Adrenal gland (tissue), 12 donors: ENCODE measurements around the gene PTK6. TPM values are rescaled to one million over a fixed set of nuclear protein-coding genes. Genes with fewer than 3 reads are reported as not detected.
"Not testable (repeated sequence)": the region's sequence is repeated elsewhere in the genome, so short reads cannot be mapped to it uniquely, and the experiment has no call there.

ENCODE experiments used
- DNase-seq, 7 donors: peaks; one replicate each; pipeline ENCODE4 v3.0.0-alpha.2; 2019 to 2020
- H3K27ac ChIP-seq, 5 donors: fragments of 200-600 bp; sonication (generic) in 4 of 5; 1 replicate in 3 of 5; 2 replicates in 2 of 5; pipeline versions ENCODE4 v1.5.1 to v1.8.0; 2016 to 2020; ENCODE audit warnings: mild to moderate bottlenecking in 1 of 5
- H3K27me3 ChIP-seq: fragments of 200-600 bp; 2 replicates; pipeline ENCODE4 v1.8.0; 2021
- H3K36me3 ChIP-seq, 2 donors: fragments of 200-600 bp; replicated peaks in 1 of 2; 1 replicate in 1 of 2; 2 replicates in 1 of 2; pipeline versions ENCODE4 v1.5.1 to v1.8.0; 2018 to 2022
- H3K4me1 ChIP-seq, 2 donors: fragments of 200-600 bp; replicated peaks in 1 of 2; 1 replicate in 1 of 2; 2 replicates in 1 of 2; pipeline versions ENCODE4 v1.5.1 to v1.8.0; 2018 to 2021
- H3K4me3 ChIP-seq, 4 donors: fragments of 200-600 bp; sonication (generic) in 3 of 4; one replicate each; pipeline ENCODE4 v1.5.1; 2016 to 2018
- H3K9me3 ChIP-seq, 3 donors: fragments of 200-600 bp; sonication (generic) in 1 of 3; replicated peaks in 1 of 3; 1 replicate in 2 of 3; 2 replicates in 1 of 3; pipeline versions ENCODE4 v1.5.1 to v1.8.0; 2016 to 2021
- CTCF ChIP-seq, 6 experiments: fragments of 450-650 bp in 4 of 6; fragments of 200-600 bp in 2 of 6; sonication (generic) in 1 of 6; IDR thresholded peaks; 1 replicate in 5 of 6; 2 replicates in 1 of 6; pipeline versions ENCODE4 v1.5.1 to v1.8.0; 2016 to 2021; ENCODE audit warnings: antibody characterized with exemption in 6 of 6, mild to moderate bottlenecking in 2 of 6, moderate library complexity in 1 of 6
- POLR2A ChIP-seq, 2 donors: fragments of 450-650 bp; IDR thresholded peaks; one replicate each; pipeline ENCODE4 v1.6.1; 2017; ENCODE audit warnings: antibody characterized with exemption in 2 of 2, mild to moderate bottlenecking in 2 of 2, moderate library complexity in 1 of 2
- WGBS, 4 donors: extraction: QIAGEN DNeasy Blood & Tissue Kit in 2 of 4; methylation state at CpG; one replicate each; pipeline versions ENCODE4 v1.1.5 to v1.1.7; 2013 to 2017; 5-methylcytosine and 5-hydroxymethylcytosine counted together
- intact Hi-C, 2 donors: fragments of 100-400 bp; cut with DNase I; formaldehyde crosslinking; loops; one replicate each; pipeline versions ENCODE4 v1.14.1 to v1.15.0; 2022 to 2023
- polyA plus RNA-seq, 3 donors: library from polyadenylated mRNA; stranded (reverse); fragments of 200-250 nt in 2 of 3; fragments of 350-450 nt in 1 of 3; fragmentation: Illumina TruSeq in 1 of 3; extraction: RNeasy Lipid Tissue Mini Kit (QIAGEN cat#74804) in 1 of 3; gene quantifications; one replicate each; pipeline ENCODE4 v1.2.3, GENCODE V29; 2013 to 2014
- total RNA-seq, 9 donors: library from RNA; depleted of rRNA in 4 of 9; stranded (reverse); fragments of >200 nt in 4 of 9; fragments of 120-200 nt in 1 of 9; fragmentation: NEBNext Ultra II Directional in 1 of 9; extraction: Animal tissue kit (Norgen Biotek cat#: 25700) in 1 of 9; gene quantifications; one replicate each; pipeline versions ENCODE4 v1.1.0 to v1.2.4, GENCODE V29; 2013 to 2023
- donor health status: healthy with polysubstance abuse.
- donor health status: Bipolar disorder and iron deficiency.
- donor health status: DM: yes; HTN: yes; CAD: no.
- donor health status: DM: no; HTN: no; CAD: no.
- donor health status: DM: no; HTN: no; CAD: no.
- donor health status: DM: yes; HTN: yes; CAD: no.

PTK6 gene
- total and polyA plus RNA-seq, 12 donors, result 0.19 to 0.72 (median 0.36) TPM; not detected in 5

- peaks cover 0 to 42% of the 10 kb centered on the region in 2 donors for H3K36me3 ChIP-seq
- DNase-seq, result no peak
- intact Hi-C loops, result no loop called here
- no peaks in the 10 kb centered on the region for H3K4me1 ChIP-seq
- H3K4me3 ChIP-seq, result no peak overlapping the region
- no peaks in the 10 kb centered on the region for H3K27me3 ChIP-seq
- no peak for TF ChIP-seq POLR2A (IDR thresholded peaks at IDR 0.05)
- TF ChIP-seq CTCF (IDR thresholded peaks at IDR 0.05), result no peak
- no peaks in the 10 kb centered on the region for H3K9me3 ChIP-seq
- 86 to 95% (median 88%) methylated on average over 7 to 36 of the region's 36 CpGs for WGBS, 4 donors
- H3K27ac ChIP-seq, result no peak overlapping the region
Measured at GRCh38 chr20:63561624-63562396, 24.6 kb upstream of the PTK6 start.

GRCh38 chr20:63560856-63561609 is 23.9 kb upstream of the PTK6 start:
- no peak overlapping the region for H3K4me3 ChIP-seq
- TF ChIP-seq CTCF (IDR thresholded peaks at IDR 0.05), result no peak
- no peak for TF ChIP-seq POLR2A (IDR thresholded peaks at IDR 0.05)
- H3K27ac ChIP-seq, result no peak overlapping the region
- DNase-seq, result no peak
- H3K27me3 ChIP-seq, result no peaks in the 10 kb centered on the region
- H3K9me3 ChIP-seq, result no peaks in the 10 kb centered on the region
- 92 to 95% (median 93%) methylated on average over 6 to 26 of the region's 26 CpGs for WGBS, 4 donors
- H3K36me3 ChIP-seq, result peaks cover 0 to 42% of the 10 kb centered on the region in 2 donors
- intact Hi-C loops, result no loop called here
- H3K4me1 ChIP-seq, result no peaks in the 10 kb centered on the region

GRCh38 chr20:63560333-63560805 is 23.2 kb upstream of the PTK6 start:
- no peak overlapping the region for H3K4me3 ChIP-seq
- no peaks in the 10 kb centered on the region for H3K9me3 ChIP-seq
- TF ChIP-seq CTCF (IDR thresholded peaks at IDR 0.05) (no peak), POLR2A (IDR thresholded peaks at IDR 0.05) (no peak)
- WGBS, 4 donors, result 83 to 95% (median 91%) methylated on average over 6 to 16 of the region's 16 CpGs
- no peak overlapping the region for H3K27ac ChIP-seq
- H3K27me3 ChIP-seq, result no peaks in the 10 kb centered on the region
- intact Hi-C loops, result no loop called here
- no peaks in the 10 kb centered on the region for H3K4me1 ChIP-seq
- peaks cover 0 to 42% of the 10 kb centered on the region in 2 donors for H3K36me3 ChIP-seq
- no peak for DNase-seq

GRCh38 chr20:63559485-63560332 is 22.5 kb upstream of the PTK6 start:
- DNase-seq, H3K9me3 ChIP-seq, H3K27me3 ChIP-seq, H3K4me1 ChIP-seq, intact Hi-C loops, H3K4me3 ChIP-seq, H3K27ac ChIP-seq: not testable (repeated sequence)
- WGBS, 4 donors, result 91 to 98% (median 95%) methylated on average over 7 to 30 of the region's 31 CpGs
- H3K36me3 ChIP-seq, result peaks cover 0 to 35% of the 10 kb centered on the region in 2 donors
